ENCODE data around the gene ABCA7.

Gene ABCA7

DNA sequence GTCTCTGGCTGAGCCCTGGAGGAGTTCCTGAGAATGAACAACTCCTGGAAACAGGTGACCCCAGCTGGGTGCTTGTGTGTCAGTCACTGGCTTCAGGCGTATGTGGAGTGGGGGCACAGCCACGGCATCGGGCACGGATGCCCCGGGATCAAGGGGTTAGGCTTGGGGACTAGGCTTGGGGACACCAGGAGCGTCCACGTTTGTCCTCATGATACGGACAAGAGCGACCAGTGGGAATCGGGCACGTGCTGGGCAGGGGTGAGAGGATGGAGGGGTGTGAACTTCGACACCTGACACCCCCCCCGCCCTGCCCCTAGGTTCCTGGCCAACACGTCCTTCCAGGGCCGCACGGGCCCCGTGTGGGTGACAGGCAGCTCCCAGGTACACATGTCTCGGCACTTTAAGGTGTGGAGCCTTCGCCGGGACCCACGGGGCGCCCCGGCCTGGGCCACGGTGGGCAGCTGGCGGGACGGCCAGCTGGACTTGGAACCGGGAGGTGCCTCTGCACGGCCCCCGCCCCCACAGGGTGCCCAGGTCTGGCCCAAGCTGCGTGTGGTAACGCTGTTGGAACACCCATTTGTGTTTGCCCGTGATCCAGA, 35.6 kb upstream of the ABCA7 start:
- DNase-seq (ENCODE audit: low read depth in 2 of 3, low spot score in 2 of 3): no peak

DNA sequence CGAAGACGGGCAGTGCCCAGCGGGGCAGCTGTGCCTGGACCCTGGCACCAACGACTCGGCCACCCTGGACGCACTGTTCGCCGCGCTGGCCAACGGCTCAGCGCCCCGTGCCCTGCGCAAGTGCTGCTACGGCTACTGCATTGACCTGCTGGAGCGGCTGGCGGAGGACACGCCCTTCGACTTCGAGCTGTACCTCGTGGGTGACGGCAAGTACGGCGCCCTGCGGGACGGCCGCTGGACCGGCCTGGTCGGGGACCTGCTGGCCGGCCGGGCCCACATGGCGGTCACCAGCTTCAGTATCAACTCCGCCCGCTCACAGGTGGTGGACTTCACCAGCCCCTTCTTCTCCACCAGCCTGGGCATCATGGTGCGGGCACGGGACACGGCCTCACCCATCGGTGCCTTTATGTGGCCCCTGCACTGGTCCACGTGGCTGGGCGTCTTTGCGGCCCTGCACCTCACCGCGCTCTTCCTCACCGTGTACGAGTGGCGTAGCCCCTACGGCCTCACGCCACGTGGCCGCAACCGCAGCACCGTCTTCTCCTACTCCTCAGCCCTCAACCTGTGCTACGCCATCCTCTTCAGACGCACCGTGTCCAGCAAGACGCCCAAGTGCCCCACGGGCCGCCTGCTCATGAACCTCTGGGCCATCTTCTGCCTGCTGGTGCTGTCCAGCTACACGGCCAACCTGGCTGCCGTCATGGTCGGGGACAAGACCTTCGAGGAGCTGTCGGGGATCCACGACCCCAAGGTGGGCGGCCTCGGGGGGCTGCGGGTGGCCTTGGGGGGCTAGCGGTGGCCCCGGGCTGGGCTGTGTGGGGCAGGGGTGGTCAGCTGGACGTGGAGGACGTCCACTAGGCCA, 34.9 kb upstream of the ABCA7 start:
- DNase-seq (ENCODE audit: low read depth in 2 of 3, low spot score in 2 of 3): no peak

DNA sequence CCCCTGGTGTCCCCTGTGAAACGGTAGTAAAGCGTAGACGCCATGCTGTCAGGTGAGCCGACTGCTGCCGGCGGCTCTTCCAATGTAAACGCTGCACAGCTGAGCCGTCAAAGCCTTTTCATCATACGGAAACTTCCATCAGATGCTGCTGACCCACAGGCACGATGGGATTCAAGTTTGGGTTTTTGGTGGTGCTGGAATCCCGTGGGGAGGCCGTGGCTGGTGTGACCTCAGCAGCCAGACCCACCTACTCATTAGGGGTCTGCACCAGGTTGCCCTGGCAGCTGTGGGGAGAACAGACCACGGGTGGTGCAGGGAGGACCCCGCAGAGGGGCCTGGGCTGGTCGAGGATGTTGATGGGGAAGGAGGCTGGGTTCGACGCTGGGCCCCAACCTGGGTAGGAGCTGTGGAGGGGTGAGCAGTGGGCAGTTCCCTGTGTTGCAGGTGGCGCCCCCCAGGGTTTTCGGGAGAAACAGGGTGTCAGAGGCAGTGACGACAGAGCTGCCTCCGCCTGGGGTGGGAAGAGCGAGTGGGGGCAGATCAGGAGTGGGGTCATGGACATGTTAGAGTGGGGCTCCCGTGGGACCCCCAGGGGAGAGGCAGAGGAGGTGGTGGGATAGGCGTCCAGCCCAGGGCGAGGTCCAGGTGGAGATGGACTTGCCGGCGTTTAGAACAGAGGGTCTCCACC, 33.1 kb upstream of the ABCA7 start:
- DNase-seq (ENCODE audit: low read depth in 2 of 3, low spot score in 2 of 3): no peak

DNA sequence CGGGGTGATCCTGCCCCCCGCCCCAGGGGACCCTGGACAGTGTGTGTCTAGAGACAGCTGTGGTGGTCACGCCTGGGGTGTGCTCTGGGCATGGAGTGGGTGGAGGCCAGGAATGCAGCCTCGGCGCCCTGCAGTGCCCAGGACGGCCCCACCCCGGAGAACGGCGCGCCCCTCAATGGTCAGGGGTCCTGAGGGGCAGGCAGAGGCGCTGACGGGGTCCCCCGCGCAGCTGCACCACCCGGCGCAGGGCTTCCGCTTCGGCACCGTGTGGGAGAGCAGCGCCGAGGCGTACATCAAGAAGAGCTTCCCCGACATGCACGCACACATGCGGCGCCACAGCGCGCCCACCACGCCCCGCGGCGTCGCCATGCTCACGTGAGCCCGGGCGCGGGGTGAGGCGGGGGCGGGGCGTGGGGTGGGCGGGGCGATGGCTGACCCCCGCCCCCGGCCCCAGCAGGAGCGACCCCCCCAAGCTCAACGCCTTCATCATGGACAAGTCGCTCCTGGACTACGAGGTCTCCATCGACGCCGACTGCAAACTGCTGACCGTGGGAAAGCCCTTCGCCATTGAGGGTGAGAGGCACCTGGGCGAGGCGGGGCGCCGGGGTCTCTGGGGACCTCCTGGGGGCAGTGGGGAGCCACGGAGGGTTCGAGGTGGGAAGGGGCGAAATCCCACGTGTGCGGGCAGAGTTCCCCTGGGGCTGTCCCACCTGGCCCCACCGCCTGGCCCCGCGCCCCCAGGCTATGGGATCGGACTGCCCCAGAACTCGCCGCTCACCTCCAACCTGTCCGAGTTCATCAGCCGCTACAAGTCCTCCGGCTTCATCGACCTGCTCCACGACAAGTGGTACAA, 32.3 kb upstream of the ABCA7 start:
- DNase-seq (ENCODE audit: low read depth in 2 of 3, low spot score in 2 of 3): no peak

DNA sequence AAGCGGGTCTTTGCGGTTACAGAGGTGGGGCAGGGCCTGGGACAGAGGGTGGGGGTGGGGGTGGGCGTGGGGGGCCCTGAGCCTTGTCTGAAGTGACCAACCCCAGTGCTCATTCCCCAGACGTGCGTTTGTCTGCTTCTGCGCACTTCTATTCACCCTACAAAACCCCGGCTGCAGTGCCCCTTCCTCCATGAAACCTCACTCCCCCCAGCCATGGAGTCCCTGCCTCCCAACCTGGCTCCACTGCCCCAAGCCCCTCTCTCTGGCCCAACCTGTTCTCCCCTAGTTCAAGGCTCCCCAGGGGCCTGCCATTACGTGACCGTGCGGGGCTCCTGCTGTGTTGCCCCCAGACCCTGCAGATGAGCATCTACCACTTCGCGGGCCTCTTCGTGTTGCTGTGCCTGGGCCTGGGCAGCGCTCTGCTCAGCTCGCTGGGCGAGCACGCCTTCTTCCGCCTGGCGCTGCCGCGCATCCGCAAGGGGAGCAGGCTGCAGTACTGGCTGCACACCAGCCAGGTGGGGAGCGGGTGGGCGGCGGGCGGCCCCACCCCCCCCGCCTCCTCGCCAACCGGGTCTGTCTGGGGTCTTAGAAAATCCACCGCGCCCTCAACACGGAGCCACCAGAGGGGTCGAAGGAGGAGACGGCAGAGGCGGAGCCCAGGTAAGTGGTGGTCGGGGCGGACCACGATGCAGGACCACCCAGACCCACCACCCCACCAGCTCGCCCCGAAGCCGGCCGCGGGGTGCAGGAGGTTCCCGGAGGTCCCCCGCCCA, 31.5 kb upstream of the ABCA7 start:
- no peak for DNase-seq (ENCODE audit: low read depth in 2 of 3, low spot score in 2 of 3)

DNA sequence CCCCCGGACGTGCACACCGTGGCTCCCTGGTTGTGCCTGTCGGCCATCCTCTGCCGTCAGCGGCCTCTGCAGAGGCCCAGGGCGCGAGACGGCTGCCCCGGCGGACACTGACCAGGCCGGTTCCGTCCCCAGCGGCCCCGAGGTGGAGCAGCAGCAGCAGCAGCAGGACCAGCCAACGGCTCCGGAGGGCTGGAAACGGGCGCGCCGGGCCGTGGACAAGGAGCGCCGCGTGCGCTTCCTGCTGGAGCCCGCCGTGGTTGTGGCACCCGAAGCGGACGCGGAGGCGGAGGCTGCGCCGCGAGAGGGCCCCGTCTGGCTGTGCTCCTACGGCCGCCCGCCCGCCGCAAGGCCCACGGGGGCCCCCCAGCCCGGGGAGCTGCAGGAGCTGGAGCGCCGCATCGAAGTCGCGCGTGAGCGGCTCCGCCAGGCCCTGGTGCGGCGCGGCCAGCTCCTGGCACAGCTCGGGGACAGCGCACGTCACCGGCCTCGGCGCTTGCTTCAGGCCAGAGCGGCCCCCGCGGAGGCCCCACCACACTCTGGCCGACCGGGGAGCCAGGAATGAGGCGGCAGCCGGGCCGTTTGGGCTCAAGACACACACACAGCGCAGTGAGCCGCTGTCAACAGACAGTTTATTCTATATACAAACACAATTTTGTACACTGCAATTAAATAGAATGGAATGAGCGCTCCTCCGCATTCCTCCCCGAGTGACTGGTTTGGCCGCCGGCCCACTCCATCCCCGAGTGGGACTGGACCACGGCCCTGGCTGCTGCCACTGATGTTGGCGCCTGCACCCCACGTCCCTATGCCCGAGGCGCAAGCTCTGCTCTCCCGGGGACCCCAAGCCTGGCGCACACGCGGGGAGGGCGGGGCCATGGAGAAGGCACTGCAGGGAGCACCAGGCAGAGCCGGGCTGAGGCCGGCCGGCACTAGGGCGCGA, 30.6 kb upstream of the ABCA7 start:
- DNase-seq (ENCODE audit: low read depth in 2 of 3, low spot score in 2 of 3): no peak

DNA sequence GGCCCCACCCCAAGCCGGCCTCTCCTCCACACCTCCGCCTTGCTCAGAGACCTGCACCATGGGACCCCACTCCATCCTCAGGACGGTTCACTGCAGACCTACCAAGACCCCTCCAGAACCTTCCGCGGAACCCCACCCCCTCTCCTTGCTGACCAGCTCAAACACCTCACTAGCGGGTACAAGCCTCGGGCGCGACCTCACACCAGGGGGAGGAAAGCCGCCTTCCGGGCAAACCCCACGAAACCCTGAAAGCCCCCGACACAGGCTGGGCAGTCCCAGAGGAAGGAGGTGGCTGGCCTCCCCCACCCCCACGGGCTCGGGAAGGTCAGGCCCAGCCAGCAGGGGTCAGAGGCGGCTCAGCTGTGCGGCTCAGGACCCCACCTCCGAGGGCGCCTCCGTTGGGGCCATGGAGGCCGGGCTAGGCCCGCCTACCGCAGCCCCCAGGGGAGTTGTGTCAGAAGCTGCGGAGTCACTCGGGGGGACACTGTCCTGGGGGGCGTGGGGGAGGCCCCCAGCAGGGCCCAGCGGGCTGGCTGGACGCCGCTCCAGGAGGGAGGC, 29.8 kb upstream of the ABCA7 start:
- DNase-seq (ENCODE audit: low read depth in 2 of 3, low spot score in 2 of 3): no peak

DNA sequence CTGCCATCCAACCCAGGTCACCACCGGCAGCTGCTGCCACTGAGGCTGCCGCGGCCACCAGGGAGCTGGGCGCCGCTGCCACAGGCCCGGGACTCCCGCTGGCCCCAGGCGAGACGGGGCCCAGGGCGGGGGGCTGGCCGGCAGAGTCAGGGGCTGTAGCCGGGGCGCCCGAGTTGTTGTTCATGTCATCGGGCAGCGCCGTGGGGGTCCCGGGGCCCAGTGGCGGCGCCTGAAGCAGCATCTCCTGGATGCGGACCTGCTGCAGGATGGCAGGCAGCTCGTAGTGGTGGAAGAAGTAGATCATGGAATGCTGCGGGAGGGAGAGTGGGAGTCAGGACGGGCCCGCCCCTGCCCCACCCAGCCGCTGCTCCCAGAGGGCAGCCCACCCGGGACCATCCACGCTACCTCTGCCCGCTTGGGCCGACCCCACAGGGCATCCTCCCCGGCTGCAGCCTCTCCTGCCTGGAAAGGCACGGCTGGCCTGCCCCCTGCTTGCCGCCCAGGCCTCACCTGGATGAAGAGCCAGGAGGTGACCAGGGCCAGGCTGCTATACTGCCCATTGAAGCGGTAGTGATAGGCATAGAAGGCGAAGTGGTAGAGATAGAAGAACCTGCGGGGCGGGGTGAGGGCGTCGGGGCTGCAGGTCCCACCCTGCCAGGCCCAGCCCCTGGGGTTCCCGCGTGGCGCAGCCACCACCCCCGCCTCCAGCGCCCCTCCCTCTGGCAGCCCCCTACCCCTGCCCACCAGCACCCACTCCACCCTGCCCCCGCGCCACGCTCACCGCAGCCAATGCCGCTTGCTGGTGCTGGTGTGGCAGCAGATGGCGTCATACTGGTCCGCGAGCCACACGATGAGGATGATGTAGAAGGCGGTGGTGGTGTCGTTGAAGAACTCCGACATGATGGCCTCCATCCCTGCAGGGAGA, 29.1 kb upstream of the ABCA7 start:
- no peak for DNase-seq (ENCODE audit: low read depth in 2 of 3, low spot score in 2 of 3)

DNA sequence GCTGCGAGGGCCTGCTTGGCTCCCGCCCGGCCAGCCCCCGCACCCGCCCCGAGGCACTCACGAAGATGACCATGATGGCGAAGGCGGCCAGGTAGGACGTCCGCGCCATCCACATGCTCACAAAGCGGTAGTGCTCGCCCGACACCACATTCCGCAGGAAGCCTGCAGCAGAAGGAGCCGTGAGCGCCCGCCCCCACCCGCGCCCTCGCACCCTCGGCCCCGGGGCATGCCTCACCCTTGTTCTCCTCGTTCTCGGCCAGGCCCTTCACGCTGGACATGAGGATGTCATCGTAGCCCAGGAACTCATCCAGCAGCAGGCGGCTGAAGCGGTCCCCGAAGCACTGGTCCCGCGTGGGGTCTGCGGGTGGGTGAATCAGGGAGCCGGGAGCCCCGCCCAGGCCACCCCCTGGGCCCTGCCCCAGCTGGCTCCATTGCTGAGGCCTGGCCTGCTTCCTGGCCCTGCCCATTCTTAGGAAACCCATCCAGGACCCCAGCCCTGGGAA, 28.0 kb upstream of the ABCA7 start:
- DNase-seq (ENCODE audit: low read depth in 2 of 3, low spot score in 2 of 3): no peak

DNA sequence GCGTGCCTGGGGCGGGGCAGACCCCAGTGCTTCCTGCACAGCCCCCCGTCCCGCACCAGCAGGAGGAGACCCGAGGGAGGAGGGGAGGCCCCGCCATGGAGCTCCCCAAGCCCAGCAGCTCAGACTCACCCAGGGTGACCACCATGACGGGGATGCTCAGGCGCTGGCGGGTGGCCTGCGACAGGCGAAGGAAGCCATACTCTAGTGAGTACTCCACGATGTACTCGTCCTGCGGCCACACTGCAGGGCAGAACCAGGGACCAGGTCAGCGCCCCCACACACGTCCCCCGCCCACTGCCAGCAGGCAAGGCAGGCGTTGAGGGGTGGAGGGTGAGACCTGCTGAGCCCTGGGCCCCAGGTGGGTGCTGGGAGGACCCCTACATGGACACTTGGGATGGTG, 27.6 kb upstream of the ABCA7 start:
- no peak for DNase-seq (ENCODE audit: low read depth in 2 of 3, low spot score in 2 of 3)

DNA sequence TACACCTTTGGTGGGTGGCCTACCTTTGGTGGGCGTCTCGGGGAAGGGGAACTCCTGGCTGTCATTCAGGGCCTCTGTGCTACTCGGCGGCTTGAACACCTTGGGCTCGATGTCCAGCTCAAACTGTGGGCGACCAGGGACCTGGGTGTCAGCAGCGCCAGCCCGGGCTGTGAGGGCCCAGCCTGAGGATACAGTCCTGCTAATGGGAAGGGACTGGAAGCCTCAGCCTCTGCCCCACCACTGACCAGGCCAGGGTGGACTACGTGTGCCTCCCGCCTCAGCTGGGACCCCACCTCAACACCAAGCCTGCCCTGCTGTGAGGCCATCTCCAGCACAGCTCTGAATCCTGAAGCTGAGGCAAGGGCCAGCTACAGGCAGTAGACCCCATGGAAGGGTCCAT, 26.7 kb upstream of the ABCA7 start:
- no peak for DNase-seq (ENCODE audit: low read depth in 2 of 3, low spot score in 2 of 3)

DNA sequence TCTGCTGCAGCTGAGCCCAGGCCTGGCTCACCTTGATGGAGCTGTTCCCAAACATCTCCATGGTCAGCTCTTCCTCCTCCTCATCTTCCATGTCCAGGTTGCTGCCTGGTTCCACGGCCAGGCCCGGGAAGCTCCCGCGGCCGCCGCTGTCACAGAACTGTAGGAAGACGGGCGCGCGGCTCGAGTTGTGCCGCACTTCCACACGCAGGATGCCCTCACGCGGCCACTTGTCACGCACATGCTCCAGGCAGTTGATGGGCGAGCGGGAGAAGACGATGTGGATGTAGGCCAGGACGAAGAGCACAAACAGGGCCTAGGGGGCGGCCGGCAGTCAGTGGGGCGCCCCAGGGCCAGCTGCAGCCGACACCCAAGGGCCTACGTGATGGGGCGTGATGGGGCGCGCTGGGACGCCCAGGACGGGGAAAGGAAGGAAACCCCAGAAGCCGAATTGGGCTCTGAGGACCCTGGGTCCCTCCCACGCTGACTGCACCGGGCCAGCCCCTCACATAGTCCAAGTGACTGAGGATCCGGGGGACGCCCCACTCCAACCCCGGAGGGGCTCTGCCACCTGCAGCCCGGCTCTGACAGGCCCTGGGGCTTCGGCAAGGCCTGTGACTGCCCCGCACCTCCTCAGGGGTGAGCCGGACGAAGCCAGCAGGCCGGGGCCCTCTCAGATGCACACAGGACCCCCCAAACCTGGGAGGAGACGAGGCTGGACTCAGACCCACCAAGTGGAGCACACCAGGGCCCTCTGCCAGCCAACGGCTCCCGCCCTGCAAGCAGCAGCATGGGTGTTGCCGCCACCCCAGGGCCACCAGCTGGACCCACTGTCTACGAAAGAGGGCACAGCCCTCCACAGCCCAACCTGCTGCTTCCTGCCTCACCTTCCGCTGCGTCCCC, 25.5 kb upstream of the ABCA7 start:
- no peak for DNase-seq (ENCODE audit: low read depth in 2 of 3, low spot score in 2 of 3)

DNA sequence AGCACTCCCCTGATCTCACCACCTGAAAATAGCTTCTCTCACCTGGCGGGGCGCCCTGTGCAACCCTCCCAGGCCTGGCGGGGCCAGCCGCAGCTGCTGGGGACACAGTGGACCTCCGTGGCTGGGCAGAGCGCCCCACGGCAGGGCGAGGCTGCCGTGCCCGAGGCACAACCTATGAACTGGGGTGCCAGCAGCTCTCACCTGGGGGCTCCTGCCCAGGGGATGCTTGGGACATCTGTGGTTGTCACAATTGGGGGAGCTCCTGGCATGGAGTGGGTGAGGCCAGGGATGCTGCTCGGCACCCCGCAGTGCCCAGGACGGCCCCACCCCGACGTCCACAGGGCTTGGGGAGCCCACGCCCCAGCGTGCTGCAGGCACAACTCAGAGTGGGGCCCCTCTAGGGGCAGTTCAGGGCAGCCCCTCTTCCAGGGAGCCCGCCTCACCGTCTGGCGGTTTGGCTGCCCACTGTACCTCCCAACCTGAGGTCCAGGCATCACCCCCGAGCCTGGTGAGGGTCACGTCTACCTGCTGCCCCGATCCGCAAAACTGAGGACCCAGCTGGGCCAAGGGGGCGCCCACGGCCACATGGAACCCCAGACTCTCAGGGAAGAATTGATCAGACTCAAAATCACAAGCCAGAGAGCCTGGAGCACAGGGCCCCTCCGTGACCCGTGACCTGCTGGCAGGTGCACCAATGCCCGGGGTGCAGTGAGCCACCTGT, 24.7 kb upstream of the ABCA7 start:
- DNase-seq (ENCODE audit: low read depth in 2 of 3, low spot score in 2 of 3): no peak

DNA sequence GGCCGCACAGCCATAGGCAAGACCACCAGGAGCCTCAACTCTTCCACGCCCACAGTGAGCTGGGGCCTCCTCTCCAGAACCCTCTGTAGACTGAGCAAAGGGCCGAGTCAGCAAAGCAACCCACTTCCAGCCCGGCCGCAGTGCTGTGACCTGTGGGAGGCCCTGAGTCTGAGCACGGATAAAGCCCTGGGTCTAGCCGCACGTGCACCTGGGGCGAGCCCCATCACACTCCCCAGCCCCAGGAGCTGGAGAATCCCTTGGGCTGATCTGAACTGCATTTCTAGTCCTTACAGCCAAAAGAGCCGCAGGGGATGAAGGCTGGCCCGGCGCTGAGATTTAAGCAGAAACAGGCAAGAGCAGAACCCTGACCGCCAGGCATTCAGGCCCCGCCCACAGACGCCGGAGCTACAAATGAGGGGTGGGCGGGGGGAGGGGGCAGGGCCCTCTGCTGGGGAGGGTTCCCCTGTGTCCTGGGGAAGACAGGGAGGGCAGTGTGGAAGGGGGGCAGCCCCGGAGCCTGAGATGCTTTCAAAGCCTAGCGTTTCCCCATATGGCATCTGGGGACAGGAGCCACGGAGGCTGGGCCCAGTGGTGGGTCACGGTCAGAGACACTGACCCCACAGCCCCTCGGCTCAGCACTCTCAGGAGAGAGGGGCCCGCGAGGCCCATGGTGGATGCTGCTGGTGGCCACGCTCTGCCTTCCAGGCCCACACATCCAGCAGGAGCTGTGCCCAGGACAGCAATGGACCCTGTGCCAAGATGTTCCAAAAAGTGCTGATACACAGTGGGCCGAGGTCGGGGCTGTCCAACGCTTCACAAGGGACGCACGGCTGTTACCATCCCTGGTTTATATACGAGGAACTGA, 23.9 kb upstream of the ABCA7 start:
- no peak for DNase-seq (ENCODE audit: low read depth in 2 of 3, low spot score in 2 of 3)

DNA sequence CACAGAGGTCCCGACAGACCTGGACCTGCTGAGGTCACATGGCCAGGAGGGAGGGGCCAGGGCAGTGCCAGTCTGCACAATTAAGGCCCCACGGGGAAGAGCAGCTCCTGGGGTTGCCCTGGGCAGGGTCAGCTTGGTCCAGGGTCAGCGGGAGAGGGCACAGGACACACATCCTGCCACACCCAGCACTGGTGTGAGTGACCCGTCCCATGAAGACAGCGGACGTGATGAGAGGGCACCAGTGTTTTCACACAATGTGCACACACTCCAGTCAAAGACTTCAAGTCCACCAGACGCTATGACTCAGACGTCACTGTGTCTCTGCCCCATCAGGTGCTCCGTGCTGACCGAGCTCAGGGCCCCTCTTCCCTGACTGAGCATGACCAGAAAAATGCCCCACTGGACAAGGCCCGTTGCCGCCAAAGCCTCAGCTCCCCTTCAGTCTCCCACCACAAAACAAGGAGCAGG, 23.2 kb upstream of the ABCA7 start:
- DNase-seq (ENCODE audit: low read depth in 2 of 3, low spot score in 2 of 3): no peak
